Liver (tissue), 9 donors: ENCODE data around the gene SUPT16H. TPM values are rescaled to one million over a fixed set of nuclear protein-coding genes. Genes with fewer than 3 reads are reported as not detected.
A peak's percentile ranks its signal among the peaks of the same experiment; 100 is the strongest.

ENCODE experiments used
- DNase-seq: peaks from one replicate; pipeline ENCODE4 v3.0.0-alpha.2; 2017; ENCODE audit warnings: low spot score
- H3K27ac ChIP-seq, 2 donors: one replicate each; pipeline ENCODE4 v1.7.0; 2013; ENCODE audit warnings: inconsistent platforms in 2 of 2, low read length in 2 of 2, control low read depth in 1 of 2, low read depth in 1 of 2, mild to moderate bottlenecking in 1 of 2
- H3K27me3 ChIP-seq, 4 donors: one replicate each; pipeline versions ENCODE4 v1.6.1 to v1.7.0; 2013; ENCODE audit warnings: low read length in 3 of 4, inconsistent platforms in 1 of 4, mild to moderate bottlenecking in 1 of 4, moderate library complexity in 1 of 4; ENCODE audit not compliant: control insufficient read depth in 4 of 4, insufficient read depth in 4 of 4
- H3K36me3 ChIP-seq, 4 donors: one replicate each; pipeline versions ENCODE4 v1.6.1 to v1.7.0; 2013; ENCODE audit warnings: low read length in 3 of 4, mild to moderate bottlenecking in 3 of 4, low read depth in 1 of 4, moderate library complexity in 1 of 4; ENCODE audit not compliant: control insufficient read depth in 4 of 4, insufficient read depth in 3 of 4
- H3K4me1 ChIP-seq, 4 donors: one replicate each; pipeline versions ENCODE4 v1.6.1 to v1.7.0; 2013; ENCODE audit warnings: low read length in 3 of 4, mild to moderate bottlenecking in 3 of 4, moderate library complexity in 1 of 4; ENCODE audit not compliant: control insufficient read depth in 4 of 4, insufficient read depth in 4 of 4
- H3K4me3 ChIP-seq, 3 donors: one replicate each; pipeline versions ENCODE4 v1.6.1 to v1.7.0; 2013; ENCODE audit warnings: low read length in 3 of 3, control low read depth in 1 of 3, low read depth in 1 of 3, mild to moderate bottlenecking in 1 of 3
- H3K9ac ChIP-seq, 2 donors: one replicate each; pipeline ENCODE4 v1.7.0; 2013; ENCODE audit warnings: low read length in 2 of 2, mild to moderate bottlenecking in 2 of 2, moderate library complexity in 2 of 2, control low read depth in 1 of 2, low read depth in 1 of 2
- H3K9me3 ChIP-seq, 4 donors: one replicate each; pipeline versions ENCODE4 v1.6.1 to v1.7.0; 2013; ENCODE audit warnings: low read length in 3 of 4; ENCODE audit not compliant: control insufficient read depth in 4 of 4
- ATF3 ChIP-seq: IDR thresholded peaks from 2 replicates; pipeline ENCODE4 v1.6.1; 2016; ENCODE audit warnings: antibody characterized with exemption
- CTCF ChIP-seq: fragments of 150-350 bp; IDR thresholded peaks from 2 replicates; pipeline ENCODE4 v1.5.1; 2017; ENCODE audit warnings: improper control_type of control experiment, low read depth, low read length; ENCODE audit not compliant: missing input control
- FOXA2 ChIP-seq: IDR thresholded peaks from 2 replicates; pipeline ENCODE4 v1.6.1; 2016; ENCODE audit warnings: antibody characterized with exemption
- GABPA ChIP-seq, 2 donors: IDR thresholded peaks in 1 of 2; conservative IDR thresholded peaks in 1 of 2; 2 replicates each; pipeline ENCODE4 v1.6.1; 2016; ENCODE audit warnings: antibody characterized with exemption in 2 of 2, mild to moderate bottlenecking in 1 of 2, moderate library complexity in 1 of 2
- HNF4A ChIP-seq, 2 donors: conservative IDR thresholded peaks; 2 replicates each; pipeline ENCODE4 v1.6.1; 2016; ENCODE audit warnings: antibody characterized with exemption in 2 of 2, mild to moderate bottlenecking in 2 of 2
- HNF4G ChIP-seq: IDR thresholded peaks from 2 replicates; pipeline ENCODE4 v1.6.1; 2016; ENCODE audit warnings: antibody characterized with exemption
- MAX ChIP-seq: IDR thresholded peaks from 2 replicates; pipeline ENCODE4 v1.6.1; 2016; ENCODE audit warnings: antibody characterized with exemption
- NR2F2 ChIP-seq: IDR thresholded peaks from 2 replicates; pipeline ENCODE4 v1.6.1; 2016; ENCODE audit warnings: antibody characterized with exemption
- REST ChIP-seq: IDR thresholded peaks from 2 replicates; pipeline ENCODE4 v1.6.1; 2016; ENCODE audit warnings: antibody characterized with exemption, mild to moderate bottlenecking
- RXRA ChIP-seq, 2 donors: IDR thresholded peaks; 2 replicates each; pipeline ENCODE4 v1.6.1; 2017 to 2018; ENCODE audit warnings: antibody characterized with exemption in 2 of 2, mild to moderate bottlenecking in 1 of 2
- SP1 ChIP-seq: IDR thresholded peaks from 2 replicates; pipeline ENCODE4 v1.6.1; 2018; ENCODE audit warnings: antibody characterized with exemption, mild to moderate bottlenecking
- YY1 ChIP-seq: IDR thresholded peaks from 2 replicates; pipeline ENCODE4 v1.6.1; 2016; ENCODE audit warnings: antibody characterized with exemption, mild to moderate bottlenecking
- WGBS: extraction: QIAGEN DNeasy Blood & Tissue Kit; methylation state at CpG from one replicate; pipeline ENCODE4 v1.1.7; 2013; 5-methylcytosine and 5-hydroxymethylcytosine counted together
- polyA plus RNA-seq, 2 donors: library from polyadenylated mRNA; stranded (reverse) in 1 of 2; unstranded in 1 of 2; fragments of 200-250 nt in 1 of 2; fragments of >200 nt in 1 of 2; fragmentation: Nextera tagmentation in 1 of 2; extraction: Ambion mirVana in 1 of 2; gene quantifications; one replicate each; pipeline versions ENCODE4 v1.2.1 to v1.2.3, GENCODE V29; 2013 to 2015
- total RNA-seq, 2 donors: library from RNA; depleted of rRNA; stranded (reverse); fragments of >200 nt; gene quantifications; one replicate each; pipeline ENCODE4 v1.2.3, GENCODE V29; 2014
- donor health status: healthy.
- donor health status: healthy.
- donor health status: healthy.
- donor health status: healthy.
- donor health status: healthy.

SUPT16H gene
- total and polyA plus RNA-seq, 4 donors, result 18.6 to 51.6 (median 23.9) TPM

GRCh38 chr14:21352587-21352986, 31.2 kb downstream of the SUPT16H start:
- DNase-seq, result no peak
- no peak overlapping the region for H3K4me3 ChIP-seq
- H3K27me3 ChIP-seq, result no peaks in the 10 kb centered on the region
- no peak for TF ChIP-seq RXRA (IDR thresholded peaks at IDR 0.05)
- TF ChIP-seq HNF4A (conservative IDR thresholded peaks at IDR 0.05), result peak in 1 of 2 donors; percentile 56
- no peak for TF ChIP-seq NR2F2
- no peak for TF ChIP-seq YY1
- no peak overlapping the region for H3K9ac ChIP-seq
- H3K4me1 ChIP-seq, result no peaks in the 10 kb centered on the region
- no peaks in the 10 kb centered on the region for H3K9me3 ChIP-seq
- peaks cover 16 to 60% (median 50%) of the 10 kb centered on the region in 4 donors for H3K36me3 ChIP-seq
- no peak overlapping the region for H3K27ac ChIP-seq
- WGBS, result 89% methylated on average over 9 of the region's 9 CpGs

- DNase-seq, result no peak
- H3K36me3 ChIP-seq, result peaks cover 6 to 42% (median 32%) of the 10 kb centered on the region in 4 donors
- H3K9me3 ChIP-seq, result no peaks in the 10 kb centered on the region
- H3K4me3 ChIP-seq, result no peak overlapping the region
- H3K9ac ChIP-seq, result no peak overlapping the region
- no peaks in the 10 kb centered on the region for H3K27me3 ChIP-seq
- no peaks in the 10 kb centered on the region for H3K4me1 ChIP-seq
- 55% methylated on average over 3 of the region's 3 CpGs for WGBS
- TF ChIP-seq CTCF, result no peak
- TF ChIP-seq YY1, result no peak
- TF ChIP-seq HNF4G, result no peak
- TF ChIP-seq ATF3, result no peak
- no peak for TF ChIP-seq REST
- TF ChIP-seq NR2F2, result no peak
- TF ChIP-seq MAX, result no peak
- no peak for TF ChIP-seq SP1
- H3K27ac ChIP-seq, result no peak overlapping the region
Measured at GRCh38 chr14:21350539-21350938, 33.3 kb downstream of the SUPT16H start.

GRCh38 chr14:21347201-21347600, 36.6 kb downstream of the SUPT16H start:
- DNase-seq, result no peak
- Histone ChIP-seq H3K27me3 (no peaks in the 10 kb centered on the region), H3K4me1 (no peaks in the 10 kb centered on the region), H3K9ac (no peak overlapping the region), H3K9me3 (no peaks in the 10 kb centered on the region), H3K27ac (no peak overlapping the region), H3K4me3 (no peak overlapping the region), H3K36me3 (peaks cover 2 to 16% (median 10%) of the 10 kb centered on the region in 4 donors)
- no peak for TF ChIP-seq MAX
- TF ChIP-seq FOXA2, result no peak
- TF ChIP-seq GABPA (IDR thresholded peaks at IDR 0.05 in 1 of 2, conservative IDR thresholded peaks at IDR 0.05 in 1 of 2), result no peak
- no peak for TF ChIP-seq ATF3
- TF ChIP-seq NR2F2, result no peak
- no peak for TF ChIP-seq YY1
- no peak for TF ChIP-seq CTCF
- 90% methylated on average over 2 of the region's 2 CpGs for WGBS
